SKM-1 treated with dmso at 0.1 percent for 144 hours (cell line): ENCODE measurements around the gene E2F3.

Source experiments
- DNase-seq: peaks from one replicate; lab custom pipeline; 2025; ENCODE audit not compliant: unreplicated experiment; lab: John Stamatoyannopoulos, UW

Gene E2F3

GRCh38 chr6:20401205-20402091 lies at the start of gene E2F3:
Gene E2F3 (plus strand): TSS chr6:20401879. CDS start chr6:20402233, 354 bp downstream.
- peak; percentile 99 for DNase-seq

- DNase-seq: no peak
Measured at GRCh38 chr6:20352346-20352745, 49.3 kb upstream of the E2F3 start.

- no peak for DNase-seq
Measured at GRCh38 chr6:20353134-20353533, 48.5 kb upstream of the E2F3 start.

DNA sequence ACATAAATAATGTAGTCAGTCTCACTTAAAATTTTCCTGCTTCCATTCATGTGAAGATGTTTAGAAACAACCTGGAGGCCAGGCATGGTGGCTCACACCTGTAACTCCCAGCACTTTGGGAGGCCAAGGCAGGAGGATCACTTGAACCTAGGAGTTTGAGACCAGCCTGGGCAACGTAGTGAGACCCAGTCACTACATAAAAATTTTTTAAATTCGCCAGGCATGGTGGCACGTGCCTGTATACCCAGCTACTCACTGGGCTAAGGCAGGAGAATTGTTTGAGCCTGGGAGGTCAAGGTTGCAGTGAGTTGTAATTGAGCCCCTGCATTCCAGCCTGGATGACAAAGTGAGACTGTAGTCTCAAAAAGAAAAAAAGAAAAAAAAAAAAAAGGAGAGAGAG lies 47.3 kb upstream of the E2F3 start:
- no peak for DNase-seq

GRCh38 chr6:20360471-20361119 lies 41.1 kb upstream of the E2F3 start:
- no peak for DNase-seq

DNA sequence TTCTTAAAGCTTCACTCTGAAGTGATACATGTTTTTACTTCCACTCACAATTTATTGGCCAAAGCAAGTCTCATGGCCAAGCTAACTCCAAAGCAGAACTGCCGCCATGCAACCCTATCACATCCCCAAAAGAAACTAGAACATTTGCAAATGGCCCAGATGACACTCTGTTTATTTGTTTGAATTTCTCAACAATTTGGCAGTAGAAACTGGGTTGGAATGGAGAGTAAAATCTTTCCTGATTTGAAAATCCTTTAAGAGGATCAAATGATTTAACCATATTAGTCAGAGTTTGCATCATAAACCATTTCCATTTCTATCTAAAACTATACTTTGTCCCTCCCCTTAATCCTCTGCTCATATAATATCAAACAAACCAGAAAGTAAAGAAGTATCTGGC lies 39.1 kb upstream of the E2F3 start:
- no peak for DNase-seq

DNA sequence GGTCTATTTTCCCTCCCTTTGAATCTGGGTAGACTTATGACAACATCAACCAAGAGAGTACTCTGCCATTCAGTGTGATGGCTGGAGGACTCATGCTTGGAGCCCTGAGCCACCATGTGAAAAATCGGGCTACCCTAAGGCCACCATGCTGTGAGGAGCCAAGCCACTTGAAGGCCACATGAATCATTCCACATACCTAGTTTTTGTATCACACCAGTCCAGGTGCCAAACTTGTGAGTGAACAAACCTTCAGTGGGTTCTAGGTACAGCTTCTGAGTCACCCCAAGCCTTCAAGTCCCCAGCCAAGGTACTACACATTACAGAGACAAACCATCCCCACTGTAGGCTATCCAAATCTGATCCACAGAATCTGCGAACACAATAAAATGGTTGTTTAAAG lies 37.4 kb upstream of the E2F3 start:
- DNase-seq: no peak

DNA sequence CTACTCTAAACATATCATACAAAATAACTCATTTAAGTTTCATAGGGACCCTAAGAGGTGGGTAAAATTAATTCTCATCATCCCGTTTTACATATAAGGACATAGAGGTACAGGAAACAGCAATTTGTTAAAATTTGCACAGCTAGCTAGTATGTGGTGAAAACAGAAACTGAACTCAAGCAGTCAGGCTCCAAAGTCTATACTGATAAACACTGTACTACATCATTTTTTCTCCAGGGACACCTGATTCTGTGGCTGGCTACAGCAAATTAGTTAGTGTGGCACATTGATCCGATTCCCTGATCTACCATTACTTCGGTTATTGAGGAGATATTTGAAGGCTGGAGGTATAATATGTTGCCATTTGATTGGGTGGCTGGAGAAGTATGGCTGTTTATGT lies 36.2 kb upstream of the E2F3 start:
- DNase-seq: no peak

- DNase-seq: no peak
Measured at GRCh38 chr6:20366082-20366830, 35.4 kb upstream of the E2F3 start.

DNA sequence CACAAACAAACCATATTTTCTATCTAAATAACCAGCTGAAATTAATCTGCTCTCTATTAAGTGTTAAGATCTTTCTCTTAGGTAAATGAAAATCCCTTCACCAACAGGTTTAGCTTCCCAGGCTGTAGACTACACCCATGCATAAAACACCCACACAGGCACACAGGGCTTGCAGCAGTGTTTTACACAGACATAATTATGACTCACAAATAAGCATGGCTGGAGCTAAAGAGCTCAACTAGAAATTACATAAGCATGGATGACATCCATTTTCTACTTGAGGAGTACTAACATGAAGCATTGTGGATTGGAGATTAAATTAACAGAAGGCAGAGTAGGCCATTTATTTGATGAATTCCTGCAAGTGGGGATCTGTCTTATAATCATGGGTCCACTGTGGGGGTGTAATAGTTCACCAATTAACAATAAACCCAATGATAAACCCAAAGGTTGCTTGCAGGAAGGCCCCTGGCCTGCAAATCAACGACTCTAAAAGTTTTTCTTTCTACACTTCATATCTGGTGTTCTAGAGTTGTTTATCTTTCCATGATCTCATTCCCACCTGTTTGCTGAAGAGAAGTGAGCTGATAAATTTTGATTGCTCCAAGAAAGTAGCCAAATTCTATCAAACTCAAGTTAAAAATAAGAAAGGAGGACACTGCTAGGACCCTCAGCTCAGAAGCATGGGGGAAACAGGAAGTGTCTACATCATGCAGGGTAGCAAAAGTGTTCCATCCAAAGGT lies 33.8 kb upstream of the E2F3 start:
- DNase-seq: no peak

DNA sequence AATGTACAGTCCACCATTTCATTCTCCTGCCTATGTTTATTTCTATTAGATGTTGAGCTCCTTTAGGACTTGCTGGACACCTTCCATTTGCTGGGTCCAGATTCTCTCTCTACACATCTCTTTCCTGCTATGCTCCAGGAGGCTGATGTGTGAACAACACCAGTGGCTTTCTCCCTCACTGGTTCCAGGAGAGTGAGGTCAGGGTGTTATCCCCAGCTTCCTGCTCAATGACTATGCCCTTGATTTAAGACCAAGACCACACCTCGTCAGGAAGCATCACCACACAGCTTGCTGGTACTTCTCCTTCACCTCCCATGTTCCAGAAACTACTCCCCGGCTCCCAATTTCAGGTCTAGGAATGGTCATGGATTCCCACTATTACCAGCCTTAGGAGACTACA lies 31.3 kb upstream of the E2F3 start:
- DNase-seq: no peak

- no peak for DNase-seq
Measured at GRCh38 chr6:20370801-20371200, 30.9 kb upstream of the E2F3 start.

GRCh38 chr6:20375436-20375835 lies 26.2 kb upstream of the E2F3 start:
- no peak for DNase-seq

GRCh38 chr6:20377623-20378265 lies 23.9 kb upstream of the E2F3 start:
- no peak for DNase-seq

GRCh38 chr6:20379231-20379630 lies 22.4 kb upstream of the E2F3 start:
- no peak for DNase-seq

DNA sequence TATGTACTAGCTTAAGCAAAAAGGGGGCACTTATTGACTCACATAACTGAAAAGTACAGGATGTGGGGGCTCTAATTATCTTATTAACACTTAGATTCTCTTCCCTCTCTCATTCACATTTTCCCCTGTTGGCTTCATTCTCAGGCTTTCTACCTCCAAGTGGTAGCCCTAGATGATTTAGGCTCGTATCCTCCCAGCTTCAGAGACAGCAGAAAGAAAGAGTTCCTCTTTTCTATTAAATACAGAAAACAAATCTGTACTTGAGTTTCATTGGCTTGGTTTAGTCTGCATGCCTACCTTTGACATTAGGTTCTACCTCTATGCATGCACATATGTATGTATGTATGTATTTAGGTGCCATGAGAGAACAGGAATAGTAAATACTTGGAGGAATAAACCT lies 15.5 kb upstream of the E2F3 start:
- no peak for DNase-seq

DNA sequence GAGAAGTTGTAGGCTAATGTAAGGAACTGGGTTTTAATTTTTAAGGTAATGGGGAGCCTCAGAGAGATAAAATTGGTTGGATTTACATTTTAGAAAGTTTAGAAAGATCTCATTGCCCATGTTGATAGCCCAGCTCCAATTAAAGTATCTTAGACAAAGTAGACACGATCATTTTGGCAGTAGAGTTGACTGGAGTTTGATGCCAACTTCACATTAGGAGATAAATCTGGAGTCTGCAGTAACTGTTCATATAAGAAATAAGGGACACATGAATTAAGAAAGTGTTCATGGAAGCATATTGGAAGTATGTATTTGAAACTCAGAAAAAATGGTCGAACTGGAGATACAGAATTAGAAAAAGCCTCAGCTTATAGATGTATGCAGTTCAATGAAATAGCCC lies 12.6 kb upstream of the E2F3 start:
- DNase-seq: no peak

GRCh38 chr6:20393297-20393696 lies 8.4 kb upstream of the E2F3 start:
- no peak for DNase-seq

DNA sequence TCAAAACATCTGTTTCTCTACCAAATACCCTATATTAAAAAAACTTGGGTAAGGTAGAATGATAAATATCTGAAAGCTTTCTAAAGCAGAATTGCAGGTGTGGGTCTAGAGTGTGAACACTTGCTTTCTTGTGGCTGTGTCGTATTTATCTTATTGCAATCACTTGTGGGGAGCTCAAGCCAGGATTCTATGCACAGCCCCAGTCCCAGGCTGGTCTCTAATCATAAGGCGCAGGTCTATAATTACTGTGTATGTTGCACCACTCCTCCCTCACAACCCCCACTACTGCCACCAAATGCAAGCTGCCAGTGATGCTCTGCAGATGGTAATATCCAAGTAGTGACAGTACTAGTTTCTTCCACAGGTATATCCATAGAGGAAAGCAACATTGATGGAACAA lies 2.2 kb upstream of the E2F3 start:
- no peak for DNase-seq

- DNase-seq: peak; percentile 26
Measured at GRCh38 chr6:20400456-20401204, 1.0 kb upstream of the E2F3 start.
